Measurements from ENCODE around the gene PCDHA13. TPM values are rescaled to one million over a fixed set of nuclear protein-coding genes. Genes with fewer than 3 reads are reported as not detected.
"Not testable (repeated sequence)": the region's sequence is repeated elsewhere in the genome, so short reads cannot be mapped to it uniquely, and the experiment has no call there.

The PCDHA13 gene
- total RNA-seq, 1 experiment from 2014 or later, result not detected

DNA sequence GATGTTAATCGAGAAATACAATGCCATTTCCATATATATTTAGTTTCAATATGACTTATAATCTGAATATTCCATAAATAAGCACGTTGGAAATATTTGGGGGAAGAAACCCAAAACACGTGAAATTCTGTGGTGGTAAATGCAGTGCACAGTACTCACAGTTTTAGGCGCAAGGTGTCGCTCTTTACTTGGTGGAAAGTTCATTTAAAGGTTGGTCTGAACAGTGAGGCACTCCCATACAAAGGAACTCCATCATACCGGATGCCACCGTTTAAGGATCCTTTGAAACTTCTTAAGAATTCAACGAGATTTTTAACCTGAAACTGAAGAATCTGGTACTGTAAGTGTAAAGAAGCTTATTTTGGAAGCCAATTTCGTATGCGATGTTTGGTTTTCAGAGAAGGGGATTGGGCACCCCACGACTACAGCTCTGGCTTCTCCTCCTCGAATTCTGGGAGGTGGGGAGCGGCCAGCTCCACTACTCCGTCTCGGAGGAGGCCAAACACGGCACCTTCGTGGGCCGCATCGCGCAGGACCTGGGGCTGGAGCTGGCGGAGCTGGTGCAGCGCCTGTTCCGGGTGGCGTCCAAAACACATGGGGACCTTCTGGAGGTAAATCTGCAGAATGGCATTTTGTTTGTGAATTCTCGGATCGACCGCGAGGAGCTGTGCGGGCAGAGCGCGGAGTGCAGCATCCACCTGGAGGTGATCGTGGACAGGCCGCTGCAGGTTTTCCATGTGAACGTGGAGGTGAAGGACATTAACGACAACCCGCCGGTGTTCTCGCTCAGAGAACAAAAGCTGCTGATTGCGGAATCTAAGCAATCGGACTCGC is 13.0 kb upstream of the PCDHA13 start, which contains the start of gene PCDHA11:
Gene PCDHA11 (plus strand): TSS at position 237 of the 834 bp plus-strand sequence. CDS start 147 bp downstream, at position 384.
- Histone ChIP-seq H4K20me1 (ENCODE audit: insufficient read depth, low read depth, low read length) (no peaks in the 10 kb centered on the region), H3K4me3 (ENCODE audit: low read length) (no peak within 1 kb of the TSS), H3K27ac (ENCODE audit: low read length) (no peak within 1 kb of the TSS), H3K36me3 (ENCODE audit: insufficient read depth, low read length) (no peaks in the 10 kb centered on the region), H3K4me1 (ENCODE audit: low read length) (no peaks in the 10 kb centered on the region), H2AFZ (ENCODE audit: low read length) (no peak within 1 kb of the TSS), H3K4me2 (ENCODE audit: low read depth, low read length, poor library complexity, severe bottlenecking) (no peak within 1 kb of the TSS), H3K9ac (ENCODE audit: low read length) (no peak within 1 kb of the TSS), H3K27me3 (ENCODE audit: low read length) (no peaks in the 10 kb centered on the region), H3K9me3 (ENCODE audit: low read length) (no peaks in the 10 kb centered on the region), H3K9me2 (replicated peaks; ENCODE audit: insufficient read depth, low read length) (no peaks in the 10 kb centered on the region), H3K79me2 (ENCODE audit: low read length) (no peaks in the 10 kb centered on the region)
- no peak for DNase-seq

DNA sequence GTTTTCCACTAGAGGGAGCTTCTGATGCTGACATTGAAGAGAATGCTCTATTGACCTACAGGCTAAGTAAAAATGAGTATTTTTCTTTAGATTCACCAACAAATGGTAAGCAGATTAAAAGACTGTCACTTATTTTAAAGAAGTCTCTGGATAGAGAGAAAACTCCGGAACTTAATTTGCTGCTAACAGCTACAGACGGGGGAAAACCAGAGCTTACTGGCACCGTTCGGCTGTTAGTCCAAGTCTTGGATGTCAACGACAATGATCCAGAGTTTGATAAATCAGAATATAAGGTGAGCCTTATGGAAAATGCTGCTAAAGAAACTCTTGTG is 12.4 kb upstream of the PCDHA13 start:
- H3K4me2 ChIP-seq (ENCODE audit: low read depth, low read length, poor library complexity, severe bottlenecking), result no peak overlapping the region
- no peak overlapping the region for H2AFZ ChIP-seq (ENCODE audit: low read length)
- no peaks in the 10 kb centered on the region for H3K4me1 ChIP-seq (ENCODE audit: low read length)
- no peaks in the 10 kb centered on the region for H3K79me2 ChIP-seq (ENCODE audit: low read length)
- H3K9ac ChIP-seq (ENCODE audit: low read length), result no peak overlapping the region
- H3K27ac ChIP-seq (ENCODE audit: low read length), result no peak overlapping the region
- DNase-seq, result no peak
- H3K27me3 ChIP-seq (ENCODE audit: low read length), result no peaks in the 10 kb centered on the region
- H4K20me1 ChIP-seq (ENCODE audit: insufficient read depth, low read depth, low read length), result no peaks in the 10 kb centered on the region
- H3K9me2 ChIP-seq (replicated peaks; ENCODE audit: insufficient read depth, low read length), result 0 out of 2 replicates have a peak, but pooled peaks cover 2% of the 10 kb centered on the region
- no peaks in the 10 kb centered on the region for H3K36me3 ChIP-seq (ENCODE audit: insufficient read depth, low read length)
- no peak overlapping the region for H3K4me3 ChIP-seq (ENCODE audit: low read length)
- H3K9me3 ChIP-seq (ENCODE audit: low read length), result no peaks in the 10 kb centered on the region

DNA sequence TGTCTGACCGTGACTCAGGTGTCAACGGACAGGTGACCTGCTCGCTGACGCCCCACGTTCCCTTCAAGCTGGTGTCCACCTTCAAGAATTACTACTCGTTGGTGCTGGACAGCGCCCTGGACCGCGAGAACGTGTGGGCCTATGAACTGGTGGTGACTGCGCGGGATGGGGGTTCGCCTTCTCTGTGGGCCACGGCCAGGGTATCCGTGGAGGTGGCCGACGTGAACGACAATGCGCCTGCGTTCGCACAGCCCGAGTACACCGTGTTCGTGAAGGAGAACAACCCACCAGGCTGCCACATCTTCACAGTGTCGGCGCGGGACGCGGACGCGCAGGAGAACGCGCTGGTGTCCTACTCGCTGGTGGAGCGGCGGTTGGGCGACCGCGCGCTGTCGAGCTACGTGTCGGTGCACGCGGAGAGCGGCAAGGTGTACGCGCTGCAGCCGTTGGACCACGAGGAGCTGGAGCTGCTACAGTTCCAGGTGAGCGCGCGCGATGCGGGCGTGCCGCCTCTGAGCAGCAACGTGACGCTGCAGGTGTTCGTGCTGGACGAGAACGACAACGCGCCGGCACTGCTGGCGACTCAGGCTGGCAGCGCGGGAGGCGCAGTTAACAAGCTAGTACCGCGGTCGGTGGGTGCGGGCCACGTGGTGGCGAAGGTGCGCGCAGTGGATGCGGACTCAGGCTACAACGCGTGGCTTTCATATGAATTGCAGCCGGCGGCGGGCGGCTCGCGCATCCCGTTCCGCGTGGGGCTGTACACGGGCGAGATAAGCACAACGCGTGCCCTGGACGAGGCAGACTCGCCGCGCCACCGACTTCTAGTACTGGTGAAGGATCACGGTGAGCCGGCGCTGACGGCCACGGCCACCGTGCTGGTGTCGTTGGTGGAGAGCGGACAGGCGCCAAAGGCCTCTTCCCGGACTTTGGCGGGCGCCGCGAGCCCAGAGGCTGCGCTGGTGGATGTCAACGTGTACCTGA is 11.4 kb upstream of the PCDHA13 start:
- H3K9me3 ChIP-seq (ENCODE audit: low read length), result no peaks in the 10 kb centered on the region
- no peak overlapping the region for H3K4me2 ChIP-seq (ENCODE audit: low read depth, low read length, poor library complexity, severe bottlenecking)
- H3K9me2 ChIP-seq (replicated peaks; ENCODE audit: insufficient read depth, low read length), result 0 out of 2 replicates have a peak, but pooled peaks cover 3% of the 10 kb centered on the region
- no peak overlapping the region for H2AFZ ChIP-seq (ENCODE audit: low read length)
- H4K20me1 ChIP-seq (ENCODE audit: insufficient read depth, low read depth, low read length), result no peaks in the 10 kb centered on the region
- no peak for DNase-seq
- H3K27me3 ChIP-seq (ENCODE audit: low read length), result no peaks in the 10 kb centered on the region
- no peak overlapping the region for H3K4me3 ChIP-seq (ENCODE audit: low read length)
- no peak overlapping the region for H3K27ac ChIP-seq (ENCODE audit: low read length)
- H3K9ac ChIP-seq (ENCODE audit: low read length), result no peak overlapping the region
- no peaks in the 10 kb centered on the region for H3K36me3 ChIP-seq (ENCODE audit: insufficient read depth, low read length)
- no peaks in the 10 kb centered on the region for H3K4me1 ChIP-seq (ENCODE audit: low read length)
- no peaks in the 10 kb centered on the region for H3K79me2 ChIP-seq (ENCODE audit: low read length)

- H3K9ac ChIP-seq (ENCODE audit: low read length), result no peak within 1 kb of the TSS
- no peak within 1 kb of the TSS for H3K27ac ChIP-seq (ENCODE audit: low read length)
- H3K4me3 ChIP-seq (ENCODE audit: low read length), result no peak within 1 kb of the TSS
- H3K27me3 ChIP-seq (ENCODE audit: low read length), result no peaks in the 10 kb centered on the region
- H2AFZ ChIP-seq (ENCODE audit: low read length), result no peak within 1 kb of the TSS
- no peak for DNase-seq
- 0 out of 2 replicates have a peak, but pooled peaks cover 3% of the 10 kb centered on the region for H3K9me2 ChIP-seq (replicated peaks; ENCODE audit: insufficient read depth, low read length)
- H3K79me2 ChIP-seq (ENCODE audit: low read length), result no peaks in the 10 kb centered on the region
- H3K4me2 ChIP-seq (ENCODE audit: low read depth, low read length, poor library complexity, severe bottlenecking), result no peak within 1 kb of the TSS
- H3K9me3 ChIP-seq (ENCODE audit: low read length), result no peaks in the 10 kb centered on the region
- H3K4me1 ChIP-seq (ENCODE audit: low read length), result no peaks in the 10 kb centered on the region
- H4K20me1 ChIP-seq (ENCODE audit: insufficient read depth, low read depth, low read length), result no peaks in the 10 kb centered on the region
- no peaks in the 10 kb centered on the region for H3K36me3 ChIP-seq (ENCODE audit: insufficient read depth, low read length)
Observed at GRCh38 chr5:140875085-140876065, 6.5 kb upstream of the PCDHA13 start, which contains the start of gene PCDHA12. Gene PCDHA12, plus strand, starts transcription at chr5:140875308. Its CDS starts 165 bp downstream, at chr5:140875473.

GRCh38 chr5:140876541-140877261 is 5.2 kb upstream of the PCDHA13 start:
- H3K9me2 ChIP-seq (replicated peaks; ENCODE audit: insufficient read depth, low read length); H3K4me2 ChIP-seq (ENCODE audit: low read depth, low read length, poor library complexity, severe bottlenecking); H3K4me1 ChIP-seq (ENCODE audit: low read length); H3K27ac ChIP-seq (ENCODE audit: low read length); DNase-seq; H3K4me3 ChIP-seq (ENCODE audit: low read length); H3K9me3 ChIP-seq (ENCODE audit: low read length); H3K9ac ChIP-seq (ENCODE audit: low read length); H3K36me3 ChIP-seq (ENCODE audit: insufficient read depth, low read length); H3K27me3 ChIP-seq (ENCODE audit: low read length); H2AFZ ChIP-seq (ENCODE audit: low read length); H3K79me2 ChIP-seq (ENCODE audit: low read length); H4K20me1 ChIP-seq (ENCODE audit: insufficient read depth, low read depth, low read length): not testable (repeated sequence)

- Histone ChIP-seq H3K27ac (ENCODE audit: low read length) (no peak overlapping the region), H2AFZ (ENCODE audit: low read length) (no peak overlapping the region), H3K9me3 (ENCODE audit: low read length) (no peaks in the 10 kb centered on the region), H3K9me2 (replicated peaks; ENCODE audit: insufficient read depth, low read length) (0 out of 2 replicates have a peak, but pooled peaks cover 3% of the 10 kb centered on the region), H3K9ac (ENCODE audit: low read length) (no peak overlapping the region), H4K20me1 (ENCODE audit: insufficient read depth, low read depth, low read length) (no peaks in the 10 kb centered on the region), H3K79me2 (ENCODE audit: low read length) (no peaks in the 10 kb centered on the region), H3K36me3 (ENCODE audit: insufficient read depth, low read length) (no peaks in the 10 kb centered on the region), H3K27me3 (ENCODE audit: low read length) (no peaks in the 10 kb centered on the region), H3K4me3 (ENCODE audit: low read length) (no peak overlapping the region), H3K4me1 (ENCODE audit: low read length) (no peaks in the 10 kb centered on the region), H3K4me2 (ENCODE audit: low read depth, low read length, poor library complexity, severe bottlenecking) (no peak overlapping the region)
- no peak for DNase-seq
Observed at GRCh38 chr5:140877262-140877581, 4.7 kb upstream of the PCDHA13 start.

GRCh38 chr5:140882591-140882899 is 621 bp downstream of the PCDHA13 start:
- H3K4me1 ChIP-seq (ENCODE audit: low read length), result no peaks in the 10 kb centered on the region
- no peak overlapping the region for H3K4me2 ChIP-seq (ENCODE audit: low read depth, low read length, poor library complexity, severe bottlenecking)
- H4K20me1 ChIP-seq (ENCODE audit: insufficient read depth, low read depth, low read length), result no peaks in the 10 kb centered on the region
- no peak overlapping the region for H3K9ac ChIP-seq (ENCODE audit: low read length)
- H3K27me3 ChIP-seq (ENCODE audit: low read length), result no peaks in the 10 kb centered on the region
- no peaks in the 10 kb centered on the region for H3K36me3 ChIP-seq (ENCODE audit: insufficient read depth, low read length)
- H3K27ac ChIP-seq (ENCODE audit: low read length), result no peak overlapping the region
- no peaks in the 10 kb centered on the region for H3K9me3 ChIP-seq (ENCODE audit: low read length)
- H3K4me3 ChIP-seq (ENCODE audit: low read length), result no peak overlapping the region
- no peaks in the 10 kb centered on the region for H3K79me2 ChIP-seq (ENCODE audit: low read length)
- no peaks in the 10 kb centered on the region for H3K9me2 ChIP-seq (replicated peaks; ENCODE audit: insufficient read depth, low read length)
- H2AFZ ChIP-seq (ENCODE audit: low read length), result no peak overlapping the region
- DNase-seq, result no peak

Measured in Karpas-422 (cell line).